Endothelial cell (in vitro differentiated cells): Measurements from ENCODE around the gene GRM4. TPM values are rescaled to one million over a fixed set of nuclear protein-coding genes. Genes with fewer than 3 reads are reported as not detected.

ENCODE experiments used
- DNase-seq: peaks from one replicate; pipeline ENCODE4 v3.0.0; 2021; ENCODE audit warnings: low spot score
- H3K27ac Mint-ChIP-seq: one replicate; pipeline ENCODE4 v1.8.0; 2021; ENCODE audit warnings: mixed read lengths, inconsistent platforms; ENCODE audit not compliant: unreplicated experiment
- H3K27me3 Mint-ChIP-seq: one replicate; pipeline ENCODE4 v1.8.0; 2021; ENCODE audit warnings: mild to moderate bottlenecking, moderate library complexity, mixed read lengths, inconsistent platforms; ENCODE audit not compliant: unreplicated experiment
- H3K36me3 Mint-ChIP-seq: one replicate; pipeline ENCODE4 v1.8.0; 2021; ENCODE audit warnings: mild to moderate bottlenecking, low read depth, mixed read lengths, inconsistent platforms; ENCODE audit not compliant: unreplicated experiment
- H3K4me1 Mint-ChIP-seq: one replicate; pipeline ENCODE4 v1.8.0; 2021; ENCODE audit warnings: mild to moderate bottlenecking, mixed read lengths, inconsistent platforms; ENCODE audit not compliant: unreplicated experiment
- H3K4me3 Mint-ChIP-seq: one replicate; pipeline ENCODE4 v1.8.0; 2021; ENCODE audit warnings: mild to moderate bottlenecking, mixed read lengths, inconsistent platforms; ENCODE audit not compliant: unreplicated experiment
- H3K9me3 Mint-ChIP-seq: one replicate; pipeline ENCODE4 v1.8.0; 2021; ENCODE audit warnings: mixed read lengths, inconsistent platforms; ENCODE audit not compliant: unreplicated experiment
- total RNA-seq: library from RNA; stranded (reverse); fragmentation: NEBNext Ultra II Directional; extraction: Animal tissue kit (Norgen Biotek cat#: 25700); gene quantifications from one replicate; pipeline ENCODE4 v1.2.1, GENCODE V29; 2021; ENCODE audit not compliant: unreplicated experiment
- TF ChIP-seq, protein P1 (sequence below): fragments of 200-600 bp; sonication (generic); IDR thresholded peaks from one replicate; pipeline ENCODE4 v1.5.0; 2021; ENCODE audit warnings: antibody characterized with exemption; ENCODE audit not compliant: unreplicated experiment

Gene GRM4
- total RNA-seq, 1 donor from 2014 or later: 2.6 TPM

DNA sequence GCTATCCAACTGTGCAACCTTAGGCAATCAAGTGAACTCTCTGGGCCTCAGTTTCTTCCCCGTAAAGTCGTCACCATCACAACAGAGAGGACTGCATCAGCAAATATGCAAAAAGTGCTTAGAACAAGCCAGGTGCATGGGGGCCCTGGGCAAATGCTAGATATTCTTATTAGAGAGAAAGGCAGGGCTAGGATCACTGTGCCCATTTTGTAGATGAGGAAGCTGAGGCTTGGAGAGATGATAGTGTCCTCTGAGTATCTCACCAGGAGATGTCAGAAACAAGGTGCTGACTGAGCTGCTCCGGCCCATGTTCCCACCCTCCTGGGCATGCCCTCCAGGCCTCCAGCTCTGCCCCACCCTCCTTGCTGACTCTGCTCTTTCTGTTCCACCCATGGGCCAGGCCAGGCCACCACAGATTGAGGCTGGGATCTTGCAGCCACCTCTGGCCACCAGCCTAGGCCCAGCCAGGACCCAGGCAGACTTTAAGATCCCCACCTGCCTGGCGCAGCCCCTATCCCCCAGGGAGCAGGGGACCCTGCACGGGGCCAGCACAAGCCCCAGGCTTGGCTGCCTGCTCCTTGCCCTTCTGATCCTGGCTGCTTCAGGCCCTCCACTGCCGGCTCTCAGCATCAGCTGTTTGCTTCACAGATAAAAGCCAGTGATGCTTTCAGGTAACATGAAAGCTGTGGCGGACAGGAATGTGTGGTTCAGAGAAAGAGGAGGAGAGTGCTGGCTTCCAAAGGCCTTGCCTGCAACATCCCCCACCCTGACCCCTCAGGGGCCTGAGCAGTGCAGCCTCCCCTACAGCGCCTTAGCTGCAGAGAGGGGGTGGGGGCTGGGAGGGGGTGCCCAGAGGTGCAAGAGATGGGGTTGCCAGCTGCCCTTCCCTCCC lies 47.6 kb downstream of the GRM4 start:
- Mint-ChIP-seq H3K4me1 (no peaks in the 10 kb centered on the region), H3K9me3 (no peaks in the 10 kb centered on the region), H3K27me3 (peaks cover 16% of the 10 kb centered on the region), H3K36me3 (no peaks in the 10 kb centered on the region), H3K27ac (peak overlapping the region; percentile 39), H3K4me3 (no peak overlapping the region)
- TF ChIP-seq, protein P1, sequence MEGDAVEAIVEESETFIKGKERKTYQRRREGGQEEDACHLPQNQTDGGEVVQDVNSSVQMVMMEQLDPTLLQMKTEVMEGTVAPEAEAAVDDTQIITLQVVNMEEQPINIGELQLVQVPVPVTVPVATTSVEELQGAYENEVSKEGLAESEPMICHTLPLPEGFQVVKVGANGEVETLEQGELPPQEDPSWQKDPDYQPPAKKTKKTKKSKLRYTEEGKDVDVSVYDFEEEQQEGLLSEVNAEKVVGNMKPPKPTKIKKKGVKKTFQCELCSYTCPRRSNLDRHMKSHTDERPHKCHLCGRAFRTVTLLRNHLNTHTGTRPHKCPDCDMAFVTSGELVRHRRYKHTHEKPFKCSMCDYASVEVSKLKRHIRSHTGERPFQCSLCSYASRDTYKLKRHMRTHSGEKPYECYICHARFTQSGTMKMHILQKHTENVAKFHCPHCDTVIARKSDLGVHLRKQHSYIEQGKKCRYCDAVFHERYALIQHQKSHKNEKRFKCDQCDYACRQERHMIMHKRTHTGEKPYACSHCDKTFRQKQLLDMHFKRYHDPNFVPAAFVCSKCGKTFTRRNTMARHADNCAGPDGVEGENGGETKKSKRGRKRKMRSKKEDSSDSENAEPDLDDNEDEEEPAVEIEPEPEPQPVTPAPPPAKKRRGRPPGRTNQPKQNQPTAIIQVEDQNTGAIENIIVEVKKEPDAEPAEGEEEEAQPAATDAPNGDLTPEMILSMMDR: no peak
- DNase-seq: no peak

DNA sequence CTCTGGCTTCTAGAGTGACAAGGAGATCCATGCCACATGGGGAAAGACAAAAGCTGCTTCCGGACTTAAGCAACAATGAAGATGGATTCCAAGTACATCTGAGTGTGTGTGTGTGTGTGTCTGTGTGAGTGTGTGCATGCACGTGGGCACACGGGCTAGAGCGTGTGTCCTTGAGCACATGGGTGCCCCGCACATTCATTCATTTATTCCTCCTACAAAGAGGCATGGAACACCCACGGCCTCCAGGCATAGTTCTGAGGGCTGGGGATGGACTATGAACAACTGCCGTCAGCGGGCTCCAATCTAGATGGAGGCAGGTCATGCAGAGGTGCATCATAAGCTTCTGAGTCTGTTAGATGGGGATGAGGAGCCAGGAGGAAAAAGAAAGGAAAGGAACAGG lies 49.1 kb downstream of the GRM4 start:
- Mint-ChIP-seq H3K4me3 (no peak overlapping the region), H3K4me1 (no peaks in the 10 kb centered on the region), H3K9me3 (no peaks in the 10 kb centered on the region), H3K27me3 (peaks cover 11% of the 10 kb centered on the region), H3K27ac (no peak overlapping the region), H3K36me3 (no peaks in the 10 kb centered on the region)
- TF ChIP-seq, protein P1: no peak
- no peak for DNase-seq

DNA sequence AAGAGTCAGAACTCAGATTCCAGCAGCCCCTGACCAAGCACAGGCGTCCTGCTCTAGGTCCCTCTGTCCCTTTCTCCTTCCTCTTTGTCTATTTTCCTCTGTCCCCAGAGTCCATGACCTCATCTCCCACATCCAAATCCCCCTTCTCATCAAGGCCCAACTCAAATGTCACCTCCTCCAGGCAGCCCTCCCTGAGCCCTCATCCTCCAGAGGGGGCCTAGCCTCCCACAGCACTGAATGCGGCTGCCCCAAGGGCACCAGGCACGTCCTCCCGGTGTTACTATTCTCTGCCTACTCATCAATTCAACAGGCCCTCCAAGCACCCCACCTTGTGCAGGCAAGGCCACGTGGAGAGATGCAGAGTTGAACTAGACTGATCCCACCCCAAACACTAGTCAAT lies 49.7 kb downstream of the GRM4 start:
- no peaks in the 10 kb centered on the region for H3K9me3 Mint-ChIP-seq
- no peak overlapping the region for H3K4me3 Mint-ChIP-seq
- H3K4me1 Mint-ChIP-seq: no peaks in the 10 kb centered on the region
- no peak overlapping the region for H3K27ac Mint-ChIP-seq
- TF ChIP-seq, protein P1: no peak
- no peaks in the 10 kb centered on the region for H3K36me3 Mint-ChIP-seq
- DNase-seq: no peak
- peaks cover 11% of the 10 kb centered on the region for H3K27me3 Mint-ChIP-seq

DNA sequence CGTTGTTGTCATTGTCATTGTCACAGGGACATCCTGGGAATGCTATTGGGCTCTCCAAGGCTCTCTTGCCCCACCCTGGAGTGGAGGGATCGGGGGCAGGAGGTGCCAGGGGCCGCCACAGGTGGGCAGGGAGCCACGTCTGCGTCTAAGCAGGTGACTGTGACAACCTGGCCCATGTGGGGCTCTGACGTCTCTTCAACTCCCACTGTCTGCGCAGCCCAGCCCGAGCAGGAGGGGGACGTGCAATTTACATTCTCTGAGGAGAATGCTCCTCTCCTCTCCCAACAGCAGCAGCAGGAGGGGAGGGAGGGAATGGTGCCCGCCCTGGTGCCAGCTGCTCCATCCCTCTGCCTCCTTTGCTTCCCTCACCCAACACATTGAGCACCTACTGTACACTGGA lies 50.1 kb downstream of the GRM4 start:
- H3K36me3 Mint-ChIP-seq: no peaks in the 10 kb centered on the region
- no peaks in the 10 kb centered on the region for H3K4me1 Mint-ChIP-seq
- DNase-seq: no peak
- TF ChIP-seq, protein P1: no peak
- no peaks in the 10 kb centered on the region for H3K9me3 Mint-ChIP-seq
- H3K4me3 Mint-ChIP-seq: no peak overlapping the region
- no peak overlapping the region for H3K27ac Mint-ChIP-seq
- H3K27me3 Mint-ChIP-seq: peaks cover 11% of the 10 kb centered on the region

DNA sequence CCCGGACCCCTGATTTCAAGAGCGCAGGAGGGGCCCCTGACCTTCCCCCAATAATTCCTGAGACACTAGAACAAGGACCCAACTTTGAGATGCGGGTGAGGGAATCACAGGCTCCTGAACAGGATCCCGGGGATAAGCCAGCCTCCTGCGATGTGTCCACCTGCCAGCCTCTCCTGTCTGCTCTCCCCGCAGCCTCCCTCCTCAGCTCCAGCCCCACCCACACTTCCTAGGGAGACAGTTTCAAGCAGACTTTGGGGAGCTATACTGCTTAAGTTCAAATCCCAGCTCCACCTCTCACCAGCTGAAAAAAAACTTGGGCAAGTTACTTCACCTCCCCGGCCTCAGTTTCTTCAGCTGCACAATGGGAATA lies 50.8 kb downstream of the GRM4 start:
- Mint-ChIP-seq H3K4me3 (no peak overlapping the region), H3K27me3 (peaks cover 10% of the 10 kb centered on the region), H3K4me1 (no peaks in the 10 kb centered on the region), H3K36me3 (no peaks in the 10 kb centered on the region), H3K27ac (no peak overlapping the region), H3K9me3 (no peaks in the 10 kb centered on the region)
- DNase-seq: no peak
- TF ChIP-seq, protein P1: no peak
